Astrocyte (in vitro differentiated cells and primary cell): Measurements from ENCODE around the gene COA1.

Source experiments
- CTCF ChIP-seq: IDR thresholded peaks from 2 replicates; pipeline ENCODE4 v1.5.1; 2011; ENCODE audit warnings: low read depth, mild to moderate bottlenecking, inconsistent platforms, low read length, moderate library complexity; ENCODE audit not compliant: insufficient read depth
- EZH2 ChIP-seq: IDR thresholded peaks from 2 replicates; pipeline ENCODE4 v1.6.1; 2012; ENCODE audit warnings: mild to moderate bottlenecking, low read length, inconsistent platforms; ENCODE audit not compliant: insufficient read depth

- TF ChIP-seq CTCF, result no peak
- no peak for TF ChIP-seq EZH2
Measured at GRCh38 chr7:43600056-43600455, 129.3 kb downstream of the COA1 start.
